ACC112 (cell line): ENCODE data around the gene CST9.
"Not testable (repeated sequence)": the region's sequence is repeated elsewhere in the genome, so short reads cannot be mapped to it uniquely, and the experiment has no call there.

ENCODE experiments used
- H2AFZ ChIP-seq: fragments of 200-600 bp; sonication (generic); one replicate; pipeline ENCODE4 v1.6.0; 2017; ENCODE audit warnings: antibody characterized with exemption, low read length; ENCODE audit not compliant: unreplicated experiment
- H3K27ac ChIP-seq: fragments of 200-600 bp; sonication (generic); 2 replicates; pipeline ENCODE4 v1.5.1; 2014; ENCODE audit warnings: low read depth, mild to moderate bottlenecking, antibody characterized with exemption, low read length, moderate library complexity
- H3K27me3 ChIP-seq: fragments of 200-600 bp; sonication (generic); 2 replicates; pipeline ENCODE4 v1.6.1; 2014; ENCODE audit warnings: mild to moderate bottlenecking, antibody characterized with exemption, low read length, moderate library complexity, mixed read lengths; ENCODE audit not compliant: insufficient read depth
- H3K36me3 ChIP-seq: fragments of 200-600 bp; sonication (generic); 2 replicates; pipeline ENCODE4 v1.6.1; 2016; ENCODE audit warnings: mild to moderate bottlenecking, antibody characterized with exemption, low read length, moderate library complexity, mixed read lengths; ENCODE audit not compliant: insufficient read depth
- H3K4me1 ChIP-seq: fragments of 200-600 bp; sonication (generic); one replicate; pipeline ENCODE4 v1.6.1; 2016; ENCODE audit warnings: low read length, mixed read lengths; ENCODE audit not compliant: insufficient read depth, unreplicated experiment, control insufficient read depth
- H3K4me3 ChIP-seq: fragments of 200-600 bp; sonication (generic); 2 replicates; pipeline ENCODE4 v1.5.1; 2014; ENCODE audit warnings: mild to moderate bottlenecking, low read depth, low read length
- H3K79me2 ChIP-seq: fragments of 200-600 bp; sonication (generic); one replicate; pipeline ENCODE4 v1.6.0; 2016; ENCODE audit warnings: low read length; ENCODE audit not compliant: control insufficient read depth, unreplicated experiment, insufficient read depth

CST9 gene

GRCh38 chr20:23637282-23638221 lies 31.8 kb upstream of the CST9 start, which contains the start of gene CST3:
Gene CST3, minus strand, starts transcription at chr20:23637955. Its CDS starts 93 bp downstream, at chr20:23637862.
- H3K27me3 ChIP-seq: no peaks in the 10 kb centered on the region
- peaks cover 33% of the 10 kb centered on the region for H3K79me2 ChIP-seq
- peak within 1 kb of the TSS; percentile 80 for H3K4me3 ChIP-seq
- peaks cover 31% of the 10 kb centered on the region for H3K4me1 ChIP-seq
- peak within 1 kb of the TSS; percentile 61 for H2AFZ ChIP-seq
- H3K36me3 ChIP-seq: peaks cover 3% of the 10 kb centered on the region; the same call in 1 of the 2 replicates
- H3K27ac ChIP-seq: peak within 1 kb of the TSS; percentile 74

DNA sequence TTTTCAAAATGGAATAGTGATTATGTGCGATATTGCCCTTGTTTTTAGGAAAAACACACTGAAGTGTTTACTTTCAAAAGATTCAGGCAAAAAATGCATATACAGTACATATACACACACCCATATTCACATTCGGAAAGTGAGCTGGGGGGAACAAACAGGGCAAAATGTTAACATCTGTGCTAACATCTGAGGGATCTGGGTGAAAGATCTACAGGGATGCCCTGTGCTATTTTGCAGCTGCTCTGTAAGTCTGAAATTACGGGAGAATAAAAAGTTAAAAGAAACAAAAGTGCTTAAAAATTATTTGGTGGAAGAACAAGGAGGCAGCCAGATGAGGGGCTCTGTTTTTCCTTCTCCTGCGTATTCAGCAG lies 31.2 kb upstream of the CST9 start:
- H3K27ac ChIP-seq: peak overlapping the region; percentile 74; the same call in 1 of the 2 replicates
- H2AFZ ChIP-seq: no peak overlapping the region
- H3K4me1 ChIP-seq: peaks cover 24% of the 10 kb centered on the region
- peak overlapping the region; percentile 80 for H3K4me3 ChIP-seq
- H3K36me3 ChIP-seq: peaks cover 3% of the 10 kb centered on the region; the same call in 1 of the 2 replicates
- H3K79me2 ChIP-seq: peaks cover 33% of the 10 kb centered on the region
- no peaks in the 10 kb centered on the region for H3K27me3 ChIP-seq

GRCh38 chr20:23636182-23636907 lies 30.6 kb upstream of the CST9 start:
- Histone ChIP-seq H3K27ac (peak overlapping the region; percentile 74; the same call in 1 of the 2 replicates), H3K27me3 (no peaks in the 10 kb centered on the region), H3K79me2 (peaks cover 33% of the 10 kb centered on the region), H3K36me3 (peaks cover 3% of the 10 kb centered on the region; the same call in 1 of the 2 replicates), H2AFZ (no peak overlapping the region), H3K4me1 (peaks cover 20% of the 10 kb centered on the region), H3K4me3 (peak overlapping the region; percentile 80)

- H3K4me1 ChIP-seq: peaks cover 20% of the 10 kb centered on the region
- peaks cover 33% of the 10 kb centered on the region for H3K79me2 ChIP-seq
- not testable (repeated sequence) for H3K27ac ChIP-seq, H2AFZ ChIP-seq, H3K27me3 ChIP-seq, H3K36me3 ChIP-seq
- H3K4me3 ChIP-seq: peak overlapping the region; percentile 80
These were observed 30.0 kb upstream of the CST9 start for GRCh38 chr20:23635768-23636090.

- no peak overlapping the region for H2AFZ ChIP-seq
- H3K27ac ChIP-seq: no peak overlapping the region
- peaks cover 21% of the 10 kb centered on the region for H3K4me1 ChIP-seq
- H3K79me2 ChIP-seq: peaks cover 33% of the 10 kb centered on the region
- peak overlapping the region; percentile 80 for H3K4me3 ChIP-seq
- no peaks in the 10 kb centered on the region for H3K27me3 ChIP-seq
- peaks cover 3% of the 10 kb centered on the region; the same call in 1 of the 2 replicates for H3K36me3 ChIP-seq
These were observed 29.5 kb upstream of the CST9 start for GRCh38 chr20:23634985-23635767.

GRCh38 chr20:23634044-23634801 lies 28.5 kb upstream of the CST9 start:
- no peak overlapping the region for H2AFZ ChIP-seq

GRCh38 chr20:23632711-23633573 lies 27.2 kb upstream of the CST9 start:
- Histone ChIP-seq H3K4me1 (peaks cover 43% of the 10 kb centered on the region), H3K79me2 (peaks cover 33% of the 10 kb centered on the region), H3K27ac (no peak overlapping the region), H3K4me3 (no peak overlapping the region), H3K27me3 (no peaks in the 10 kb centered on the region), H3K36me3 (peaks cover 3% of the 10 kb centered on the region; the same call in 1 of the 2 replicates), H2AFZ (no peak overlapping the region)

More at GRCh38 chr20:23634044-23634801, 28.5 kb upstream of the CST9 start:
- Histone ChIP-seq H3K27me3 (no peaks in the 10 kb centered on the region), H3K27ac (no peak overlapping the region), H3K36me3 (peaks cover 3% of the 10 kb centered on the region; the same call in 1 of the 2 replicates), H3K4me3 (peak overlapping the region; percentile 80), H3K79me2 (peaks cover 33% of the 10 kb centered on the region), H3K4me1 (peaks cover 31% of the 10 kb centered on the region)

GRCh38 chr20:23631981-23632710 lies 26.4 kb upstream of the CST9 start:
- H3K4me3 ChIP-seq: no peak overlapping the region
- H3K27me3 ChIP-seq: no peaks in the 10 kb centered on the region
- H3K27ac ChIP-seq: no peak overlapping the region

More at GRCh38 chr20:23631981-23632710, 26.4 kb upstream of the CST9 start:
- H3K79me2 ChIP-seq: peaks cover 28% of the 10 kb centered on the region
- peaks cover 43% of the 10 kb centered on the region for H3K4me1 ChIP-seq
- peaks cover 3% of the 10 kb centered on the region; the same call in 1 of the 2 replicates for H3K36me3 ChIP-seq
- H2AFZ ChIP-seq: no peak overlapping the region
